HG03521 (cell line): Measurements from ENCODE around the gene MALSU1.

Experiments used
- ATAC-seq: cut with Tn5 transposase; IDR thresholded peaks from one replicate; pipeline ENCODE4 v1.9.1; 2021; ENCODE audit warnings: mild to moderate bottlenecking, moderate library complexity; ENCODE audit not compliant: unreplicated experiment

MALSU1 gene

GRCh38 chr7:23358152-23358674, 59.1 kb downstream of the MALSU1 start:
- no peak for ATAC-seq
